NCI-H526 (cell line): ENCODE measurements around the gene STARD10.
A peak's percentile ranks its signal among the peaks of the same experiment; 100 is the strongest.

Experiments
- DNase-seq, 2 experiments: peaks; one replicate each; lab custom pipeline; 2025; lab: John Stamatoyannopoulos, UW

STARD10 gene

GRCh38 chr11:72763823-72764222 lies 30.0 kb downstream of the STARD10 start:
- DNase-seq = no peak

GRCh38 chr11:72762641-72763304 lies 31.1 kb downstream of the STARD10 start:
- DNase-seq = no peak

- DNase-seq = no peak
Observed at GRCh38 chr11:72760539-72761405, 33.1 kb downstream of the STARD10 start.

GRCh38 chr11:72759468-72759985 lies 34.3 kb downstream of the STARD10 start:
- no peak for DNase-seq

- DNase-seq = no peak
Observed at GRCh38 chr11:72758690-72759389, 35.0 kb downstream of the STARD10 start.

GRCh38 chr11:72758304-72758689 lies 35.5 kb downstream of the STARD10 start:
- no peak for DNase-seq

- DNase-seq = no peak
Observed at GRCh38 chr11:72755713-72756285, 38.0 kb downstream of the STARD10 start.

GRCh38 chr11:72754544-72755155 lies 39.2 kb downstream of the STARD10 start:
- DNase-seq = no peak

- DNase-seq = no peak
Observed at GRCh38 chr11:72754149-72754543, 39.7 kb downstream of the STARD10 start.

- no peak for DNase-seq
Observed at GRCh38 chr11:72753341-72754148, 40.3 kb downstream of the STARD10 start.

- peak; percentile 68 to 87 for DNase-seq
Observed at GRCh38 chr11:72752088-72752914, 41.5 kb downstream of the STARD10 start, which contains the start of gene ARAP1. Gene ARAP1, minus strand, starts transcription at chr11:72752408. Its CDS starts 25,280 bp downstream, at chr11:72727128.

- DNase-seq = peak in 1 of 2 experiments; percentile 45
Observed at GRCh38 chr11:72751116-72752087, 42.4 kb downstream of the STARD10 start.

- no peak for DNase-seq
Observed at GRCh38 chr11:72750556-72751115, 43.2 kb downstream of the STARD10 start.

GRCh38 chr11:72750086-72750485 lies 43.8 kb downstream of the STARD10 start:
- DNase-seq = no peak

- DNase-seq = no peak
Observed at GRCh38 chr11:72747289-72747855, 46.5 kb downstream of the STARD10 start.

GRCh38 chr11:72746821-72747220 lies 47.0 kb downstream of the STARD10 start:
- no peak for DNase-seq

GRCh38 chr11:72745925-72746550 lies 47.8 kb downstream of the STARD10 start:
- no peak for DNase-seq
